CD4-positive, alpha-beta memory T cell (primary cell): Measurements from ENCODE around the gene ZMIZ1. TPM values are rescaled to one million over a fixed set of nuclear protein-coding genes. Genes with fewer than 3 reads are reported as not detected.

Source experiments
- CTCF ChIA-PET: fragments of 350-600 bp; sonication (Branson Sonifier 250); formaldehyde crosslinking; loops from one replicate; lab custom pipeline; 2021; ENCODE audit warnings: inconsistent platforms; ENCODE audit not compliant: partially characterized antibody; lab: Charles Lee
- POLR2A ChIA-PET: fragments of 350-600 bp; sonication (Branson Sonifier 250); formaldehyde crosslinking; loops from one replicate; lab custom pipeline; 2021; ENCODE audit not compliant: partially characterized antibody; lab: Charles Lee
- DNase-seq, 5 donors: peaks; one replicate each; pipeline versions ENCODE4 v3.0.0 to v3.0.0-alpha.2; 2020 to 2022; ENCODE audit warnings: mixed read lengths in 1 of 5
- H3K27ac ChIP-seq: one replicate; pipeline ENCODE4 v1.7.0; 2013; ENCODE audit warnings: low read depth, low read length
- H3K27me3 ChIP-seq: 2 replicates; pipeline ENCODE4 v1.7.0; 2013; ENCODE audit warnings: mild to moderate bottlenecking, low read length, moderate library complexity; ENCODE audit not compliant: insufficient read depth
- H3K36me3 ChIP-seq: 2 replicates; pipeline ENCODE4 v1.7.0; 2013; ENCODE audit warnings: mild to moderate bottlenecking, low read length, moderate library complexity; ENCODE audit not compliant: insufficient read depth
- H3K4me1 ChIP-seq: 2 replicates; pipeline ENCODE4 v1.7.0; 2013; ENCODE audit warnings: mild to moderate bottlenecking, low read length, moderate library complexity; ENCODE audit not compliant: insufficient read depth
- H3K4me3 ChIP-seq, 2 donors: one replicate each; pipeline ENCODE4 v1.7.0; 2013; ENCODE audit warnings: low read length in 2 of 2, mild to moderate bottlenecking in 1 of 2
- H3K9me3 ChIP-seq, 2 donors: one replicate each; pipeline ENCODE4 v1.7.0; 2013; ENCODE audit warnings: low read length in 2 of 2, control low read depth in 1 of 2; ENCODE audit not compliant: control insufficient read depth in 1 of 2
- H3K27ac Mint-ChIP-seq, 7 donors: one replicate each; pipeline ENCODE4 v1.8.0; 2020 to 2021; ENCODE audit warnings: mixed read lengths in 7 of 7, mild to moderate bottlenecking in 6 of 7, inconsistent platforms in 3 of 7, moderate library complexity in 3 of 7
- H3K27me3 Mint-ChIP-seq, 2 donors: one replicate each; pipeline ENCODE4 v1.8.0; 2020 to 2021; ENCODE audit warnings: mixed read lengths in 2 of 2
- H3K36me3 Mint-ChIP-seq, 2 donors: one replicate each; pipeline ENCODE4 v1.8.0; 2020 to 2021; ENCODE audit warnings: mixed read lengths in 2 of 2, inconsistent platforms in 1 of 2, mild to moderate bottlenecking in 1 of 2
- H3K4me1 Mint-ChIP-seq, 4 donors: one replicate each; pipeline ENCODE4 v1.8.0; 2020 to 2021; ENCODE audit warnings: mixed read lengths in 4 of 4, mild to moderate bottlenecking in 1 of 4
- H3K4me3 Mint-ChIP-seq, 8 donors: one replicate each; pipeline ENCODE4 v1.8.0; 2020 to 2021; ENCODE audit warnings: mixed read lengths in 8 of 8, mild to moderate bottlenecking in 7 of 8, moderate library complexity in 6 of 8, inconsistent platforms in 3 of 8
- H3K9me3 Mint-ChIP-seq, 8 donors: one replicate each; pipeline ENCODE4 v1.8.0; 2020 to 2021; ENCODE audit warnings: mixed read lengths in 8 of 8, mild to moderate bottlenecking in 5 of 8, inconsistent platforms in 3 of 8, moderate library complexity in 1 of 8
- intact Hi-C: fragments of 100-400 bp; cut with micrococcal nuclease; formaldehyde crosslinking; loops from one replicate; pipeline ENCODE4 v1.15.1; 2023
- polyA plus RNA-seq, 2 donors: library from polyadenylated mRNA; unstranded; fragments of 300-500 nt; fragmentation: Illumina TruSeq; gene quantifications; one replicate each; pipeline ENCODE4 v1.2.3, GENCODE V29; 2021
- total RNA-seq, 2 experiments: library from RNA; stranded (reverse); gene quantifications; one replicate each; pipeline ENCODE4 v1.2.3, GENCODE V29; 2021

The ZMIZ1 gene
- total and polyA plus RNA-seq, 4 experiments from 2014 or later, result 0.58 to 25.4 (median 14.0) TPM

- H3K36me3 ChIP-seq, result no peaks in the 10 kb centered on the region
- intact Hi-C loops, result no loop called here
- DNase-seq, result no peak
- POLR2A ChIA-PET, result no interaction called here
- CTCF ChIA-PET, result interaction anchor here (0.8 kb wide), 1 partner anchor 94 kb away, joined by 3 read pairs; no protein-coding TSS in a partner anchor
- Mint-ChIP-seq H3K36me3 (no peaks in the 10 kb centered on the region), H3K9me3 (no peaks in the 10 kb centered on the region), H3K4me3 (peak overlapping the region in 5 of 8 donors; percentile 22 to 72 (median 40)), H3K4me1 (peaks cover 43 to 95% (median 65%) of the 10 kb centered on the region in 4 donors), H3K27ac (peak overlapping the region in 6 of 7 donors; percentile 7 to 91 (median 74)), H3K27me3 (no peaks in the 10 kb centered on the region)
- no peaks in the 10 kb centered on the region for H3K9me3 ChIP-seq
- H3K4me3 ChIP-seq, result no peak overlapping the region
- peaks cover 53% of the 10 kb centered on the region for H3K4me1 ChIP-seq
- no peaks in the 10 kb centered on the region for H3K27me3 ChIP-seq
- H3K27ac ChIP-seq, result no peak overlapping the region
These were observed 32.0 kb downstream of the ZMIZ1 start for GRCh38 chr10:79100771-79101170.

GRCh38 chr10:79101560-79102497, 33.1 kb downstream of the ZMIZ1 start:
- no peak overlapping the region for H3K4me3 ChIP-seq
- Mint-ChIP-seq H3K4me1 (peaks cover 39 to 93% (median 65%) of the 10 kb centered on the region in 4 donors), H3K27me3 (no peaks in the 10 kb centered on the region), H3K27ac (peak overlapping the region in 4 of 7 donors; percentile 52 to 70 (median 62)), H3K9me3 (no peaks in the 10 kb centered on the region), H3K36me3 (no peaks in the 10 kb centered on the region), H3K4me3 (peak overlapping the region in 5 of 8 donors; percentile 17 to 51 (median 46))
- intact Hi-C loops, result no loop called here
- ChIA-PET CTCF (no interaction called here), POLR2A (no interaction called here)
- no peak overlapping the region for H3K27ac ChIP-seq
- H3K36me3 ChIP-seq, result no peaks in the 10 kb centered on the region
- H3K9me3 ChIP-seq, result no peaks in the 10 kb centered on the region
- no peak for DNase-seq
- H3K4me1 ChIP-seq, result peaks cover 53% of the 10 kb centered on the region
- no peaks in the 10 kb centered on the region for H3K27me3 ChIP-seq

- no peaks in the 10 kb centered on the region for H3K36me3 ChIP-seq
- no peak for DNase-seq
- ChIA-PET POLR2A (no interaction called here), CTCF (no interaction called here)
- H3K4me3 ChIP-seq, result no peak overlapping the region
- intact Hi-C loops, result no loop called here
- H3K27me3 Mint-ChIP-seq, result no peaks in the 10 kb centered on the region
- no peaks in the 10 kb centered on the region for H3K9me3 ChIP-seq
- no peaks in the 10 kb centered on the region for H3K27me3 ChIP-seq
- no peaks in the 10 kb centered on the region for H3K9me3 Mint-ChIP-seq
- no peaks in the 10 kb centered on the region for H3K36me3 Mint-ChIP-seq
- peak overlapping the region in 2 of 8 donors; percentile 46 to 56 for H3K4me3 Mint-ChIP-seq
- H3K27ac Mint-ChIP-seq, result peak overlapping the region in 3 of 7 donors; percentile 21 to 52 (median 43)
- peaks cover 39 to 94% (median 66%) of the 10 kb centered on the region in 4 donors for H3K4me1 Mint-ChIP-seq
- no peak overlapping the region for H3K27ac ChIP-seq
- peaks cover 53% of the 10 kb centered on the region for H3K4me1 ChIP-seq
These were observed 33.7 kb downstream of the ZMIZ1 start for GRCh38 chr10:79102498-79102874.

- H3K4me3 Mint-ChIP-seq, result peak overlapping the region in 3 of 8 donors; percentile 15 to 56 (median 32)
- Histone ChIP-seq H3K9me3 (no peaks in the 10 kb centered on the region), H3K4me3 (no peak overlapping the region), H3K27ac (no peak overlapping the region), H3K27me3 (no peaks in the 10 kb centered on the region), H3K4me1 (peaks cover 53% of the 10 kb centered on the region), H3K36me3 (no peaks in the 10 kb centered on the region)
- no peaks in the 10 kb centered on the region for H3K36me3 Mint-ChIP-seq
- ChIA-PET CTCF (no interaction called here), POLR2A (no interaction called here)
- H3K9me3 Mint-ChIP-seq, result no peaks in the 10 kb centered on the region
- peak overlapping the region; percentile 13 to 80 (median 49) for H3K27ac Mint-ChIP-seq
- intact Hi-C loops, result no loop called here
- DNase-seq, result no peak
- no peaks in the 10 kb centered on the region for H3K27me3 Mint-ChIP-seq
- H3K4me1 Mint-ChIP-seq, result peaks cover 39 to 88% (median 66%) of the 10 kb centered on the region in 4 donors
These were observed 34.4 kb downstream of the ZMIZ1 start for GRCh38 chr10:79103129-79103528.

- Mint-ChIP-seq H3K4me1 (peaks cover 39 to 84% (median 65%) of the 10 kb centered on the region in 4 donors), H3K27me3 (no peaks in the 10 kb centered on the region), H3K9me3 (no peaks in the 10 kb centered on the region), H3K4me3 (no peak overlapping the region), H3K27ac (peak overlapping the region in 1 of 7 donors; percentile 27), H3K36me3 (no peaks in the 10 kb centered on the region)
- H3K36me3 ChIP-seq, result no peaks in the 10 kb centered on the region
- no peak overlapping the region for H3K27ac ChIP-seq
- ChIA-PET POLR2A (no interaction called here), CTCF (no interaction called here)
- intact Hi-C loops, result no loop called here
- H3K9me3 ChIP-seq, result no peaks in the 10 kb centered on the region
- H3K27me3 ChIP-seq, result no peaks in the 10 kb centered on the region
- DNase-seq, result no peak
- H3K4me1 ChIP-seq, result peaks cover 53% of the 10 kb centered on the region
- no peak overlapping the region for H3K4me3 ChIP-seq
These were observed 34.8 kb downstream of the ZMIZ1 start for GRCh38 chr10:79103585-79103984.

- H3K27ac ChIP-seq, result no peak overlapping the region
- peak overlapping the region in 4 of 7 donors; percentile 37 to 74 (median 56) for H3K27ac Mint-ChIP-seq
- intact Hi-C loops, result no loop called here
These were observed 36.5 kb downstream of the ZMIZ1 start for GRCh38 chr10:79105150-79105739.

GRCh38 chr10:79105818-79106217, 37.1 kb downstream of the ZMIZ1 start:
- Histone ChIP-seq H3K36me3 (no peaks in the 10 kb centered on the region), H3K27ac (no peak overlapping the region), H3K4me3 (no peak overlapping the region), H3K4me1 (peaks cover 39% of the 10 kb centered on the region), H3K27me3 (no peaks in the 10 kb centered on the region), H3K9me3 (no peaks in the 10 kb centered on the region)
- intact Hi-C loops, result no loop called here
- H3K4me1 Mint-ChIP-seq, result peaks cover 34 to 80% (median 60%) of the 10 kb centered on the region in 4 donors
- CTCF ChIA-PET, result interaction anchor here (1.3 kb wide), 1 partner anchor 131 kb away, joined by 3 read pairs; no protein-coding TSS in a partner anchor
- DNase-seq, result no peak
- no peaks in the 10 kb centered on the region for H3K9me3 Mint-ChIP-seq
- H3K27ac Mint-ChIP-seq, result no peak overlapping the region
- no peaks in the 10 kb centered on the region for H3K27me3 Mint-ChIP-seq
- POLR2A ChIA-PET, result no interaction called here
- no peak overlapping the region for H3K4me3 Mint-ChIP-seq
- peaks cover 0 to 6% of the 10 kb centered on the region in 2 donors for H3K36me3 Mint-ChIP-seq

More at GRCh38 chr10:79105150-79105739, 36.5 kb downstream of the ZMIZ1 start:
- peaks cover 38 to 82% (median 65%) of the 10 kb centered on the region in 4 donors for H3K4me1 Mint-ChIP-seq
- ChIA-PET POLR2A (no interaction called here), CTCF (interaction anchor here (0.6 to 1.3 kb wide), 2 partner anchors 130 to 1241 kb away, joined by 3 read pairs; no protein-coding TSS in a partner anchor)
- H3K4me3 Mint-ChIP-seq, result no peak overlapping the region
- H3K4me3 ChIP-seq, result no peak overlapping the region
- no peaks in the 10 kb centered on the region for H3K36me3 ChIP-seq
- no peaks in the 10 kb centered on the region for H3K9me3 Mint-ChIP-seq
- peaks cover 0 to 3% of the 10 kb centered on the region in 2 donors for H3K36me3 Mint-ChIP-seq
- H3K9me3 ChIP-seq, result no peaks in the 10 kb centered on the region
- no peak for DNase-seq
- peaks cover 45% of the 10 kb centered on the region for H3K4me1 ChIP-seq
- H3K27me3 ChIP-seq, result no peaks in the 10 kb centered on the region
- no peaks in the 10 kb centered on the region for H3K27me3 Mint-ChIP-seq
